C4-2B (cell line): ENCODE measurements around the gene NAPA.

Source experiments
- CTCF ChIP-seq: fragments of 450-650 bp; conservative IDR thresholded peaks from 2 replicates; pipeline ENCODE4 v1.5.1; 2017; ENCODE audit warnings: mild to moderate bottlenecking
- ZFX ChIP-seq: fragments of 450-650 bp; IDR thresholded peaks from 2 replicates; pipeline ENCODE4 v1.6.1; 2017

DNA sequence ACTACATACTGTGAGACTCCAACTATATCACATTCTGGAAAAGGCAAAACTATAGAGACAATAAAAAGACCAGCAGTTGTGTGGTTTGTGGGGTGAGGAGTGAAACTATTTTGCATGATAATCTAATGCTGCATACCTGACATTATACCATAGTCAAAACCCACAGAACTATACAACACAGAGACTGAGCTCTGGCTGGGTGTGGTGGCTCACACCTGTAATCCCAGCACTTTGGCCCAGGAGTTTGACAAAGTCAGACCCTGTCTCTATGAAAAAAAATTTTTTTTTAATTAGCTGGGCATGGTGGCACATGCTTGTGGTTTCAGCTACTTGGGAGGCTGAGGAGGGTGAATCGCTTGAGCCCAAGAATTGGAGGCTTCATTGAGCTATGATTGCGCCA, 46.1 kb upstream of the NAPA start:
- TF ChIP-seq CTCF (no peak), ZFX (no peak)
